Hepatocyte (in vitro differentiated cells): ENCODE results near the gene SRSF7. TPM values are rescaled to one million over a fixed set of nuclear protein-coding genes. Genes with fewer than 3 reads are reported as not detected.
A peak's percentile ranks its signal among the peaks of the same experiment; 100 is the strongest.

ENCODE experiments used
- DNase-seq: peaks from one replicate; pipeline ENCODE4 v3.0.0-alpha.2; 2016; ENCODE audit warnings: low spot score
- H2AFZ ChIP-seq: fragments of 200-600 bp; sonication (generic); 2 replicates; pipeline ENCODE4 v1.6.0; 2016; ENCODE audit warnings: antibody characterized with exemption, mild to moderate bottlenecking
- H3K27ac ChIP-seq: fragments of 200-600 bp; sonication (generic); 2 replicates; pipeline ENCODE4 v1.5.1; 2016; ENCODE audit warnings: mild to moderate bottlenecking
- H3K27me3 ChIP-seq: fragments of 200-600 bp; sonication (generic); 2 replicates; pipeline ENCODE4 v1.6.1; 2016
- H3K36me3 ChIP-seq: fragments of 200-600 bp; sonication (generic); replicated peaks from 2 replicates; pipeline ENCODE4 v1.5.1; 2016; ENCODE audit warnings: low read depth; ENCODE audit not compliant: insufficient read depth
- H3K4me1 ChIP-seq: fragments of 200-600 bp; sonication (generic); 2 replicates; pipeline ENCODE4 v1.5.1; 2016; ENCODE audit warnings: mild to moderate bottlenecking, moderate library complexity; ENCODE audit not compliant: insufficient read depth
- H3K4me2 ChIP-seq: fragments of 200-600 bp; sonication (generic); 2 replicates; pipeline ENCODE4 v1.6.0; 2016
- H3K4me3 ChIP-seq: fragments of 200-600 bp; sonication (generic); 2 replicates; pipeline ENCODE4 v1.5.1; 2016; ENCODE audit warnings: mild to moderate bottlenecking
- H3K79me2 ChIP-seq: fragments of 200-600 bp; sonication (generic); 2 replicates; pipeline ENCODE4 v1.6.0; 2017; ENCODE audit warnings: mild to moderate bottlenecking
- H3K9me2 ChIP-seq: fragments of 200-600 bp; sonication (generic); replicated peaks from 2 replicates; pipeline ENCODE4 v1.6.0; 2017; ENCODE audit warnings: mild to moderate bottlenecking; ENCODE audit not compliant: insufficient read depth
- H3K9me3 ChIP-seq: fragments of 200-600 bp; sonication (generic); 2 replicates; pipeline ENCODE4 v1.5.1; 2016; ENCODE audit warnings: low read depth, mild to moderate bottlenecking
- H4K20me1 ChIP-seq: fragments of 200-600 bp; sonication (generic); 2 replicates; pipeline ENCODE4 v1.6.0; 2016; ENCODE audit warnings: mild to moderate bottlenecking; ENCODE audit not compliant: insufficient read depth, poor library complexity, severe bottlenecking
- EZH2 ChIP-seq: fragments of 200-600 bp; sonication (generic); IDR thresholded peaks from 2 replicates; pipeline ENCODE4 v1.6.1; 2016; ENCODE audit warnings: antibody characterized with exemption, mild to moderate bottlenecking, borderline replicate concordance
- EZH2phosphoT487 ChIP-seq: fragments of 200-600 bp; sonication (generic); IDR thresholded peaks from one replicate; pipeline ENCODE4 v1.6.1; 2018; ENCODE audit warnings: antibody characterized with exemption, mild to moderate bottlenecking, low read depth, moderate library complexity; ENCODE audit not compliant: unreplicated experiment, severe bottlenecking
- WGBS: methylation state at CpG from one replicate; pipeline ENCODE4 v1.1.6; 2016; ENCODE audit warnings: low lambda C conversion rate; ENCODE audit errors: missing lambda C conversion rate; 5-methylcytosine and 5-hydroxymethylcytosine counted together
- polyA plus RNA-seq: library from polyadenylated mRNA; unstranded; fragments of >200 nt; fragmentation: Nextera tagmentation; extraction: Ambion mirVana; gene quantifications from 2 replicates; pipeline ENCODE4 v1.2.1, GENCODE V29; 2016
- total RNA-seq: library from RNA; depleted of rRNA; stranded (reverse); fragments of >200 nt; gene quantifications from 2 replicates; pipeline ENCODE4 v1.2.3, GENCODE V29; 2014
- TF ChIP-seq, protein P1 (sequence below): fragments of 200-600 bp; sonication (generic); IDR thresholded peaks from 2 replicates; pipeline ENCODE4 v1.5.1; 2016; ENCODE audit warnings: antibody characterized with exemption, mild to moderate bottlenecking; ENCODE audit not compliant: poor library complexity

SRSF7 gene
- total and polyA plus RNA-seq, 2 experiments from 2014 or later: 113 to 147 TPM

DNA sequence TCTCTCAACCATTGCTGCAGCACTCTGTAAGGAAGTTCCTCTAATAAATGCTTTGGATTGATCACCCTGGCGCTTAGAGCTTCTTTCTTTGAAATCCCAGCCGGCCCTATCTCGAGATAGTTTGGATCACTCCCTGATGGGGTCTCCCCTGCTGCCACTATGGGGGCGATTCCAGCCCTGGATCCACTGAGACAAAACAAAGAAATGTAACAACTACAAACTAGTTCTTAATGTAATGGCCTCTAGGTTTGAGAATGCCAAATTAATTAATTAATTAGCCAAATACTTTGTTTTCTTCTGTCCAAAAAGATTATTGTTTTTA lies 15.2 kb downstream of the SRSF7 start:
- WGBS: 55% methylated on average over 4 of the region's 4 CpGs
- no peaks in the 10 kb centered on the region for H3K9me2 ChIP-seq
- no peaks in the 10 kb centered on the region for H3K9me3 ChIP-seq
- no peak overlapping the region for H3K4me3 ChIP-seq
- H3K36me3 ChIP-seq: no peaks in the 10 kb centered on the region
- no peaks in the 10 kb centered on the region for H3K4me1 ChIP-seq
- peaks cover 3% of the 10 kb centered on the region for H3K79me2 ChIP-seq
- peak overlapping the region; percentile 59 for H3K27ac ChIP-seq
- H3K4me2 ChIP-seq: no peak overlapping the region
- H3K27me3 ChIP-seq: no peaks in the 10 kb centered on the region
- no peaks in the 10 kb centered on the region for H4K20me1 ChIP-seq
- TF ChIP-seq EZH2 (no peak), EZH2phosphoT487 (no peak)
- TF ChIP-seq, protein P1, sequence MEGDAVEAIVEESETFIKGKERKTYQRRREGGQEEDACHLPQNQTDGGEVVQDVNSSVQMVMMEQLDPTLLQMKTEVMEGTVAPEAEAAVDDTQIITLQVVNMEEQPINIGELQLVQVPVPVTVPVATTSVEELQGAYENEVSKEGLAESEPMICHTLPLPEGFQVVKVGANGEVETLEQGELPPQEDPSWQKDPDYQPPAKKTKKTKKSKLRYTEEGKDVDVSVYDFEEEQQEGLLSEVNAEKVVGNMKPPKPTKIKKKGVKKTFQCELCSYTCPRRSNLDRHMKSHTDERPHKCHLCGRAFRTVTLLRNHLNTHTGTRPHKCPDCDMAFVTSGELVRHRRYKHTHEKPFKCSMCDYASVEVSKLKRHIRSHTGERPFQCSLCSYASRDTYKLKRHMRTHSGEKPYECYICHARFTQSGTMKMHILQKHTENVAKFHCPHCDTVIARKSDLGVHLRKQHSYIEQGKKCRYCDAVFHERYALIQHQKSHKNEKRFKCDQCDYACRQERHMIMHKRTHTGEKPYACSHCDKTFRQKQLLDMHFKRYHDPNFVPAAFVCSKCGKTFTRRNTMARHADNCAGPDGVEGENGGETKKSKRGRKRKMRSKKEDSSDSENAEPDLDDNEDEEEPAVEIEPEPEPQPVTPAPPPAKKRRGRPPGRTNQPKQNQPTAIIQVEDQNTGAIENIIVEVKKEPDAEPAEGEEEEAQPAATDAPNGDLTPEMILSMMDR: no peak
- no peak overlapping the region for H2AFZ ChIP-seq
- no peak for DNase-seq

DNA sequence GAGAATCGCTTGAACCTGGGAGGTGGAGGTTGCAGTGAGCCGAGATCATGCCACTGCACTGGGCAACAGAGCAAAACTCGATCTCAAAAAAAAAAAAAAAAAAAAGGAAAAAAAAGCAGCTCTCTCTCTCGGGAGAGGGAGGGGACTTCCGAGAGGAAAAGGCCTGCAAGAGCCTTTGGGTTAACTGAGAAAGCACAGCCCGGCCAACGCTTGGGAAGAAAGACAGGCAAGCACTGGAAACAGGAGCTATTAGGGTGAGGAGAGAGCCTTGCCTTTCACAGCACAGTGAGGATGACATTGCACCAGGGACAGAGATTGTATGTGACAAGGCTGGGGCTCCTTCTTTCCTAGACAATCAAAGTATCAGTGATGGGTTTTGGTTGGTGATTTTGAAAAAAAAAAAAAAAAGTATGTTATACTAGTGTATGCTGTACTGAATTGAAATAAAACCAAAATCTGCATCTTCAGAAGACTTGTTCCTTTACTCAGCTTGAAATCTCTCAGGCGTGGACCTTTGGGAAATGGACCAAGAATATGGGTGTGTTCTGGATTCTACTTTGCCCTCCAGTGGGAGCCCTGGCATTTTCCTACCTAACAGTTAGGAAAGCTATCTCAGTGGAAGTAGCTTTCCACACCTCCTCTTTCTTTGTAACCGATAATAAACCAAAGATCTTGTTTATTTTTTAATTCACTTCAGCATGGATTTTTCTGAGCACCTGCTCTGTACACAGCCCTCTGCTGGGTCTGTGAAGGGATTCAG lies 16.7 kb downstream of the SRSF7 start:
- H3K27ac ChIP-seq: no peak overlapping the region
- DNase-seq: no peak
- no peaks in the 10 kb centered on the region for H3K27me3 ChIP-seq
- no peaks in the 10 kb centered on the region for H4K20me1 ChIP-seq
- no peak for TF ChIP-seq EZH2
- TF ChIP-seq EZH2phosphoT487: no peak
- TF ChIP-seq, protein P1: no peak
- WGBS: 80% methylated on average over 8 of the region's 9 CpGs
- H3K9me3 ChIP-seq: no peaks in the 10 kb centered on the region
- no peaks in the 10 kb centered on the region for H3K36me3 ChIP-seq
- no peaks in the 10 kb centered on the region for H3K9me2 ChIP-seq
- no peak overlapping the region for H3K4me2 ChIP-seq
- H3K4me1 ChIP-seq: no peaks in the 10 kb centered on the region
- no peak overlapping the region for H2AFZ ChIP-seq
- H3K4me3 ChIP-seq: no peak overlapping the region
- H3K79me2 ChIP-seq: peaks cover 3% of the 10 kb centered on the region

DNA sequence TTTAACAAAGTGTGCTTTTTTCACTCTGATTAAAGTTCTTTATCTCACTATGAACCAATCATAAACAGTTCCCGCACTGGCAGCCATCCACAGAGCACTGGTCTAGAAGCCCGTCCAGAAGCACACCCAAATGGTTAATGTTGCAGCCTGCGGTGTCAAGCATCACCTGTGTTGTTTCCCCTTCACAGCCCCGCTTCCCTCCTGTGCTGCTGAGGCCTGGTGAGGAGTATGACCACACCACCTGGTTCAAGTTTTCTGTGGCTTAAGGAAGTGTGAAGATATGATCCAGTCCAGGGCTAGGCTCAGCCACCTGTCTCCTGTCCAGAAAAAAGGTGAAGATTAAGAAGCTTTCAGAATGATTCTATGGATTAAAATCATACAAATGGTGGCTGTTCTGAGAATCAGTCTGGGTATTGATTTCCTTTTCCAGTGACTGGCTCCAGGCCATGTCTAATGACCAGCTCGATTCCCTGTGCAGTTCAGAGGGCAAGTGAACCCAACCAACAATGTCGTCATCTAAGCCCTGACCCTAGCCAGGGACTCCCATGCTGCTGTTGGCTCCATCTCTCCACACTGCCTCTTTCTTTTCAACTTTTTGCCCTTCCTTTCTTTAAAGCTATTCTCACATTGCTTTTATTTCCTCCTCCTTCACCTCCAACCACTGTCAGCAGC lies 17.7 kb downstream of the SRSF7 start:
- Histone ChIP-seq H3K9me3 (no peaks in the 10 kb centered on the region), H3K36me3 (no peaks in the 10 kb centered on the region), H2AFZ (no peak overlapping the region), H3K9me2 (no peaks in the 10 kb centered on the region), H3K27me3 (no peaks in the 10 kb centered on the region), H3K4me3 (no peak overlapping the region), H4K20me1 (no peaks in the 10 kb centered on the region), H3K4me2 (no peak overlapping the region), H3K79me2 (no peaks in the 10 kb centered on the region), H3K4me1 (no peaks in the 10 kb centered on the region), H3K27ac (peak overlapping the region; percentile 39)
- no peak for DNase-seq
- TF ChIP-seq EZH2 (no peak), EZH2phosphoT487 (no peak)
- TF ChIP-seq, protein P1: no peak
- 91% methylated on average over 6 of the region's 6 CpGs for WGBS
